Right atrium auricular region (tissue), 2 donors: ENCODE results near the gene C13orf42. TPM values are rescaled to one million over a fixed set of nuclear protein-coding genes. Genes with fewer than 3 reads are reported as not detected.

Experiments used
- DNase-seq: peaks from one replicate; pipeline ENCODE4 v3.0.0-alpha.2; 2019; ENCODE audit warnings: low spot score
- H3K27ac ChIP-seq, 2 donors: fragments of 200-600 bp; sonication (generic); 1 replicate in 1 of 2; 2 replicates in 1 of 2; pipeline ENCODE4 v1.5.1; 2016 to 2019
- H3K27me3 ChIP-seq, 2 donors: fragments of 200-600 bp; sonication (generic); one replicate each; pipeline versions ENCODE4 v1.5.1 to v1.6.0; 2017 to 2019
- H3K36me3 ChIP-seq: fragments of 200-600 bp; sonication (generic); one replicate; pipeline ENCODE4 v1.5.1; 2016
- H3K4me1 ChIP-seq, 2 donors: fragments of 200-600 bp; sonication (generic); one replicate each; pipeline versions ENCODE4 v1.5.1 to v1.6.0; 2017 to 2019
- H3K4me3 ChIP-seq, 2 donors: fragments of 200-600 bp; sonication (generic); 1 replicate in 1 of 2; 2 replicates in 1 of 2; pipeline ENCODE4 v1.5.1; 2017 to 2019; ENCODE audit warnings: mild to moderate bottlenecking in 1 of 2, moderate library complexity in 1 of 2
- H3K9me3 ChIP-seq, 2 donors: fragments of 200-600 bp; sonication (generic); one replicate each; pipeline ENCODE4 v1.5.1; 2019
- total RNA-seq, 2 donors: library from RNA; depleted of rRNA; stranded (reverse); fragments of >200 nt; gene quantifications; one replicate each; pipeline ENCODE4 v1.1.0, GENCODE V29; 2016
- TF ChIP-seq, protein P1 (sequence below), 2 donors: fragments of 200-600 bp; sonication (generic); IDR thresholded peaks; one replicate each; pipeline ENCODE4 v1.5.1; 2019; ENCODE audit warnings: antibody characterized with exemption in 2 of 2

Gene C13orf42
- total RNA-seq, 2 donors from 2014 or later, result not detected

- no peak overlapping the region for H3K4me3 ChIP-seq
- no peaks in the 10 kb centered on the region for H3K4me1 ChIP-seq
- no peaks in the 10 kb centered on the region for H3K36me3 ChIP-seq
- H3K9me3 ChIP-seq, result peaks cover 3 to 15% of the 10 kb centered on the region in 2 donors
- no peak for DNase-seq
- TF ChIP-seq, protein P1, sequence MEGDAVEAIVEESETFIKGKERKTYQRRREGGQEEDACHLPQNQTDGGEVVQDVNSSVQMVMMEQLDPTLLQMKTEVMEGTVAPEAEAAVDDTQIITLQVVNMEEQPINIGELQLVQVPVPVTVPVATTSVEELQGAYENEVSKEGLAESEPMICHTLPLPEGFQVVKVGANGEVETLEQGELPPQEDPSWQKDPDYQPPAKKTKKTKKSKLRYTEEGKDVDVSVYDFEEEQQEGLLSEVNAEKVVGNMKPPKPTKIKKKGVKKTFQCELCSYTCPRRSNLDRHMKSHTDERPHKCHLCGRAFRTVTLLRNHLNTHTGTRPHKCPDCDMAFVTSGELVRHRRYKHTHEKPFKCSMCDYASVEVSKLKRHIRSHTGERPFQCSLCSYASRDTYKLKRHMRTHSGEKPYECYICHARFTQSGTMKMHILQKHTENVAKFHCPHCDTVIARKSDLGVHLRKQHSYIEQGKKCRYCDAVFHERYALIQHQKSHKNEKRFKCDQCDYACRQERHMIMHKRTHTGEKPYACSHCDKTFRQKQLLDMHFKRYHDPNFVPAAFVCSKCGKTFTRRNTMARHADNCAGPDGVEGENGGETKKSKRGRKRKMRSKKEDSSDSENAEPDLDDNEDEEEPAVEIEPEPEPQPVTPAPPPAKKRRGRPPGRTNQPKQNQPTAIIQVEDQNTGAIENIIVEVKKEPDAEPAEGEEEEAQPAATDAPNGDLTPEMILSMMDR (IDR thresholded peaks at IDR 0.05), result no peak
- no peak overlapping the region for H3K27ac ChIP-seq
- no peaks in the 10 kb centered on the region for H3K27me3 ChIP-seq
Measured at GRCh38 chr13:51118809-51119431, 7.8 kb upstream of the C13orf42 start.

- H3K4me3 ChIP-seq, result no peak overlapping the region
- TF ChIP-seq, protein P1 (IDR thresholded peaks at IDR 0.05), result no peak
- no peak overlapping the region for H3K27ac ChIP-seq
- DNase-seq, result no peak
- no peaks in the 10 kb centered on the region for H3K27me3 ChIP-seq
- peaks cover 3 to 15% of the 10 kb centered on the region in 2 donors for H3K9me3 ChIP-seq
- H3K4me1 ChIP-seq, result no peaks in the 10 kb centered on the region
- H3K36me3 ChIP-seq, result no peaks in the 10 kb centered on the region
Measured at GRCh38 chr13:51113969-51114368, 2.9 kb upstream of the C13orf42 start.

DNA sequence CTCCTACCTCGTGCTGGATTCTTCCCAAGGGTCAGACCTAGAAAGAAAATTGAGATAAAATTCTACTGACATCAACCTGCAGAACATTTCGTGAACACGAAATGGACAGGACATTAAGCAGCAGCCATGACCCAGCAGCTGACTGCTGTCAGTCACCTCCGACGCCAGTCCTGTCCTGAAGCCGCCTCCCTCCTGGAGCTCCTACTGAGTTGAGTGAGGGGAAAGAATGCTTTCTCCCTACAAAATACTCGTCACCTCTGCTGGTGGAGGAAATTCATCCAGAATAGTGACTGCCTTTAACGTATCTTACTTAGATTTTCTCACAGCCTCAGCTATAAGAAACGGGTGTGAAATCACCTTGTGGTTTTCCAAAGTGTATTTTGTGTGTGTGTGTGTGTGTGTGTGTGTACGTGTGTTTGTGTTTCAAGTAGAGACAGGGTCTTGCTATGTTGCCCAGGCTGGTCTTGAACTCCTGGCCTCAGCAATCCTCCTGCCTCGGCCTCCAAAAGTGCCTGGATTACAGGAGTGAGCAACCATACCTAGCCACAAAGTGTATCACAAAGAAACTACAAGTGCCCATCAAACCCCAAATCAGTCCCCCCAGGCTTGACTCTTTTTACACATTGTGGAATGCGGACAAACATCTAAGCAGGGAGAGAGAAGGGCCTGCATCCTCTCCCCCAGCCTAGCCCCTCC lies 2.3 kb upstream of the C13orf42 start:
- Histone ChIP-seq H3K27ac (no peak overlapping the region), H3K9me3 (peaks cover 3 to 15% of the 10 kb centered on the region in 2 donors), H3K36me3 (no peaks in the 10 kb centered on the region), H3K27me3 (no peaks in the 10 kb centered on the region), H3K4me3 (no peak overlapping the region), H3K4me1 (no peaks in the 10 kb centered on the region)
- TF ChIP-seq, protein P1 (IDR thresholded peaks at IDR 0.05), result no peak
- no peak for DNase-seq

- TF ChIP-seq, protein P1 (IDR thresholded peaks at IDR 0.05), result no peak
- no peaks in the 10 kb centered on the region for H3K36me3 ChIP-seq
- H3K27ac ChIP-seq, result no peak overlapping the region
- H3K4me1 ChIP-seq, result no peaks in the 10 kb centered on the region
- H3K4me3 ChIP-seq, result no peak overlapping the region
- no peak for DNase-seq
- peaks cover 3 to 10% of the 10 kb centered on the region in 2 donors for H3K9me3 ChIP-seq
- no peaks in the 10 kb centered on the region for H3K27me3 ChIP-seq
Measured at GRCh38 chr13:51112771-51113170, 1.7 kb upstream of the C13orf42 start.

GRCh38 chr13:51111997-51112396 lies 923 bp upstream of the C13orf42 start:
- Histone ChIP-seq H3K4me1 (no peaks in the 10 kb centered on the region), H3K27me3 (no peaks in the 10 kb centered on the region), H3K36me3 (no peaks in the 10 kb centered on the region), H3K4me3 (no peak overlapping the region), H3K27ac (no peak overlapping the region), H3K9me3 (peaks cover 0 to 4% of the 10 kb centered on the region in 2 donors)
- TF ChIP-seq, protein P1 (IDR thresholded peaks at IDR 0.05), result no peak
- DNase-seq, result no peak
